Tibial nerve (tissue), 4 donors: ENCODE measurements around the gene LRRC57. TPM values are rescaled to one million over a fixed set of nuclear protein-coding genes. Genes with fewer than 3 reads are reported as not detected.
"Not testable (repeated sequence)": the region's sequence is repeated elsewhere in the genome, so short reads cannot be mapped to it uniquely, and the experiment has no call there.

Source experiments
- DNase-seq, 2 donors: peaks; one replicate each; pipeline ENCODE4 v3.0.0-alpha.2; 2019; ENCODE audit warnings: low spot score in 2 of 2
- H3K27ac ChIP-seq, 4 donors: fragments of 200-600 bp; sonication (generic) in 3 of 4; one replicate each; pipeline ENCODE4 v1.5.1; 2017 to 2019; ENCODE audit warnings: mild to moderate bottlenecking in 1 of 4
- H3K27me3 ChIP-seq, 2 donors: fragments of 200-600 bp; sonication (generic) in 1 of 2; one replicate each; pipeline versions ENCODE4 v1.5.1 to v1.6.0; 2017 to 2019
- H3K36me3 ChIP-seq, 3 donors: fragments of 200-600 bp; sonication (generic); one replicate each; pipeline ENCODE4 v1.5.1; 2018 to 2019
- H3K4me1 ChIP-seq, 4 donors: fragments of 200-600 bp; sonication (generic) in 3 of 4; one replicate each; pipeline ENCODE4 v1.5.1; 2017 to 2019
- H3K4me3 ChIP-seq, 4 donors: fragments of 200-600 bp; sonication (generic) in 3 of 4; one replicate each; pipeline ENCODE4 v1.5.1; 2017 to 2019; ENCODE audit warnings: mild to moderate bottlenecking in 1 of 4, moderate library complexity in 1 of 4
- H3K9me3 ChIP-seq, 4 donors: fragments of 200-600 bp; sonication (generic) in 3 of 4; one replicate each; pipeline ENCODE4 v1.5.1; 2017 to 2019
- CTCF ChIP-seq, 5 experiments: fragments of 200-600 bp in 3 of 5; fragments of 450-650 bp in 2 of 5; sonication (generic) in 3 of 5; IDR thresholded peaks; one replicate each; pipeline ENCODE4 v1.5.1; 2016 to 2019; ENCODE audit warnings: antibody characterized with exemption in 5 of 5, mild to moderate bottlenecking in 3 of 5, moderate library complexity in 2 of 5
- EP300 ChIP-seq, 2 donors: sonication (generic); formaldehyde crosslinking; IDR thresholded peaks; one replicate each; pipeline ENCODE4 v1.6.1; 2017; ENCODE audit warnings: antibody characterized with exemption in 2 of 2, mild to moderate bottlenecking in 1 of 2
- POLR2A ChIP-seq, 2 donors: fragments of 450-650 bp; IDR thresholded peaks; one replicate each; pipeline ENCODE4 v1.6.1; 2017; ENCODE audit warnings: antibody characterized with exemption in 2 of 2, mild to moderate bottlenecking in 2 of 2, moderate library complexity in 2 of 2
- WGBS, 2 donors: methylation state at CpG; one replicate each; pipeline ENCODE4 v1.1.5; 2018; 5-methylcytosine and 5-hydroxymethylcytosine counted together
- total RNA-seq, 4 donors: library from RNA; depleted of rRNA; stranded (reverse); fragments of >200 nt; gene quantifications; one replicate each; pipeline ENCODE4 v1.1.0, GENCODE V29; 2016

The LRRC57 gene
- total RNA-seq, 4 donors from 2014 or later, result 16.1 to 29.5 (median 21.6) TPM

DNA sequence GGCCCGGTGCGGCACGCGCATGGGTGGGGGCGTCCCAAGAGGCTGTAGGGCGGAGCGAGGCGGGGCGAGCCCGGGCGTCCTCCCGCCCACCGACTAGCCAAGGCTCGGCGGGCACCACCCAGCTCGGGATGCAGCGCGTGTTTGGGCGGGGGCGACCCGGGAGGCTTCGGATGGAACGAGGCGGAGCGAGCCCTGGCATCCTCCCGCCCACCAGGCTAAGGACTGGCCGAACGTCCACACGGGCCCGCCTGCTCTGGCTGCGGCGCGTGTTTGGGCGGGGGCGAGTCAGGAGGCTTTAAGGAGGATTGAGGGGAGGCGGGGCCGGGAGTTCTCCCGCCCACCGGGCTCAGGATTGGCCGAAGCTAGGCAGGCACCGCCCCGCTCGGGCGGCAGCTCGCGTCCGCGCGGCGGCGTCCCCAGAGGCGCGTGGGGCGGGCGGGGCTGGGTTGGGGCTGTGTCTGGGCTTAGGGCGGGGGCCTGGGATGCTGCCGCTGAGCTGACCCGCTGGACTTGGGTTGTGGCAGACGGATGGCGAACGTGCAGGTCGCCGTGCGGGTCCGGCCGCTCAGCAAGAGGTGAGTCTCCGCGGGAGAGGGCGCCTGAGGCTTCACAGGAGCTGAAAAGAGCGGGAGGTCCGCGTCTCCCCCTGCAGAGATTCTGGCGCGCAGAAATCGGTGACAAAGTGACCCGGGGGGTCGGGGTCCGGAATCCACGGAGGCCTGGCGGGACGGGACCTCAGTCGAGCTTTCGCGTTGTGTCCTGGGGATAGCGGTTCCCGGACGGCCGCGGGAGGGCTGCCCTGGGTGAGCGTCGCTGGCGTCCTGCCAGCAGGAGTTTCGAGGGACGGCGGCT, 26.8 kb upstream of the LRRC57 start, which contains the start of gene STARD9:
Gene STARD9 (plus strand): TSS at position 419 of the 852 bp plus-strand sequence. CDS start 110 bp downstream, at position 529.
- DNase-seq, result peak; percentile 96
- Histone ChIP-seq H3K4me3 (peak within 1 kb of the TSS; percentile 79 to 98 (median 90)), H3K4me1 (peaks cover 0 to 50% (median 16%) of the 10 kb centered on the region in 4 donors), H3K27ac (peak within 1 kb of the TSS; percentile 89 to 97 (median 94)), H3K36me3 (peaks cover 0 to under 1% (median 0%) of the 10 kb centered on the region in 3 donors), H3K9me3 (no peaks in the 10 kb centered on the region), H3K27me3 (no peaks in the 10 kb centered on the region)
- peak; percentile 44 to 86 for TF ChIP-seq POLR2A (IDR thresholded peaks at IDR 0.05)
- peak in 2 of 5 experiments; percentile 8 to 33 for TF ChIP-seq CTCF (IDR thresholded peaks at IDR 0.05)
- peak; percentile 90 to 93 for TF ChIP-seq EP300 (IDR thresholded peaks at IDR 0.05)
- WGBS, 2 donors, result 0 to 1% methylated on average over 39 to 61 of the region's 95 CpGs

DNA sequence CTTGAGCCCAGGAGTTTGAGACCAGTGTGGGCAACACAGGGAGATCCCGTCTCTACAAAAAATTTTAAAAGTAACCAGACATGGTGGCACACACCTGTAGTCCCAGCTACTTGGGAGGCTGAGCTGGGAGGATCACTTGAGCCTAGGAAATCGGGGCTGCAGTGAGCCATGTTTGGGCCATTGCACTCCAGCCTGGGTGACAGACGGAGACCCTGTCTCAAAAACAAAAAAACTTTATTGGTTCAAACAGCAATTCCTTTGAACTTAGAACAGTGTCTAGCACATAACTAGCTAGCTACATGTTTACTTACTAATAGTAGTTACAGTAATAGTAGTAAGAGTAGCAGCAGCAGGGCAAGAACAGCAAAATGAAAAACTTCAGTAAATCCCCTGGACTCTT, 10.1 kb upstream of the LRRC57 start:
- H3K36me3 ChIP-seq, result peaks cover 0 to 54% (median 0%) of the 10 kb centered on the region in 3 donors
- TF ChIP-seq POLR2A (IDR thresholded peaks at IDR 0.05) (no peak), CTCF (IDR thresholded peaks at IDR 0.05) (no peak), EP300 (IDR thresholded peaks at IDR 0.05) (no peak)
- 95 to 97% methylated on average over 3 of the region's 3 CpGs for WGBS, 2 donors

DNA sequence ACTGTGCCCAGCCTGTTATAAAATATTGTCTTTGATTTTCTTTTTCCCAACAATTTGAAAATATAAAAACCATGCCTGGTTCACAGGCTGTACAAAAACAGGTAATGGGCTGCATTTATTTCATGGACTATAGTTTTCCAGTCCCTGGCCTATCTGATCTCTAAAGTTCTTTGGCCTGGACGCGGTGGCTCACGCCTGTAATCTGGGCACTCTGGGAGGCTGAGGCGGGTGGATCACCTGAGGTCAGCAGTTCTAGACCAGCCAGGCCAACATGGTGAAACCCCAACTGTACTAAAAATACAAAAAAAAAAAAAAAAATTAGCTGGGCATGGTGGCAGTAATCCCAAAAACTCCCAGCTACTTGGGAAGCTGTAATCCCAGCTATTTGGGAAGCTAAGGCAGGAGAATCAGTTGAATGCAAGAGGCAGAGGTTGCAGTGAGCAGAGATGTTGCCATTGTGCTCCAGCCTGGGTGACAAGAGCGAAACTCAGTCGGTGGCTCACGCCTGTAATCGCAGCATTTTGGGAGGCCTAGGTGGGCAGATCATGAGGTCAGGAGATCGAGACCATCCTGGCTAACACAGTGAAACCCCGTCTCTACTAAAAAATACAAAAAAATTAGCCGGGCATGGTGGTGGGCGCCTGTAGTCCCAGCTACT, 8.1 kb upstream of the LRRC57 start:
- H3K36me3 ChIP-seq, result peaks cover 0 to 34% (median 0%) of the 10 kb centered on the region in 3 donors
- H3K4me3 ChIP-seq, result not testable (repeated sequence)
- 91 to 93% methylated on average over 12 of the region's 12 CpGs for WGBS, 2 donors

More for the DNA sequence above, 10.1 kb upstream of the LRRC57 start:
- H3K4me1 ChIP-seq, result no peaks in the 10 kb centered on the region
- H3K9me3 ChIP-seq, result no peaks in the 10 kb centered on the region
- H3K27me3 ChIP-seq, result no peaks in the 10 kb centered on the region
- H3K27ac ChIP-seq, result no peak overlapping the region
- DNase-seq, result no peak
- no peak overlapping the region for H3K4me3 ChIP-seq

GRCh38 chr15:42553554-42553953, 5.0 kb upstream of the LRRC57 start:
- Histone ChIP-seq H3K27ac (peak overlapping the region in 1 of 4 donors; percentile 17), H3K4me3 (no peak overlapping the region), H3K4me1 (peaks cover 0 to 9% (median 7%) of the 10 kb centered on the region in 4 donors), H3K9me3 (no peaks in the 10 kb centered on the region), H3K27me3 (no peaks in the 10 kb centered on the region), H3K36me3 (peaks cover 0 to 4% (median 0%) of the 10 kb centered on the region in 3 donors)
- WGBS, 2 donors, result 95 to 100% methylated on average over 1 of the region's 1 CpG
- no peak for DNase-seq
- no peak for TF ChIP-seq CTCF (IDR thresholded peaks at IDR 0.05)
- no peak for TF ChIP-seq POLR2A (IDR thresholded peaks at IDR 0.05)
- no peak for TF ChIP-seq EP300 (IDR thresholded peaks at IDR 0.05)

More for the DNA sequence above, 8.1 kb upstream of the LRRC57 start:
- H3K9me3 ChIP-seq, H3K4me1 ChIP-seq, H3K27ac ChIP-seq, DNase-seq, H3K27me3 ChIP-seq: not testable (repeated sequence)

DNA sequence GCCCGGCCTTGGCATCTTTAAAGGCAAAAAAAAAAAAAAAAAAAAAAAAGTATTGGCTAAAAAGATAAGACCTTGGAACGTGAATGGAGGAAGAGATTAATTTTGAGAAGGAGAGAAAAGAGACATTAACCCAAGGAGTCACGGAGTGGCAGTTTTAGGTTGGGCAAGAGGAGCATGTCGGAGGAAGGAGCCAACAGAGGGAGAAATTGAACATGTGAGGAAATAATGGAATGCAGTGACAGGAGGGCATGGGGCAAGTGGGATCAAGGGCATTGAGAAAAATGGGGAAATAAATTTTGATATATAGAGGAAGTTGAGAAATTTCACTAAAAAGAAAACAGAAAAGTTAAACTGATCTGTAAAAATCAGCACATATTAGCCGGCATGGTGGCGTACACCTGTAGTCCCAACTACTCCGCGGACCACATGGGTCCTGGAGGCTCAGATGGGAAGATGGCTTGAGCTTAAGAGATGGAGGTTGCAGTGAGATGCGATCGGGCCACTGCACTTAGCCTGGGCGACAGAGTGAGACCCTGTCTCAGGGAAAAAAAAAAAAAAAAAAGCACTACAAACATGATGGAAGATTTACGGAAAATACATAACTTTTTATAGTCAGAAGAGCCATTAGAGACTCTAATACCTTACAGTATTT, 1.3 kb upstream of the LRRC57 start:
- 68 to 69% methylated on average over 12 of the region's 12 CpGs for WGBS, 2 donors
- TF ChIP-seq EP300 (IDR thresholded peaks at IDR 0.05) (no peak), POLR2A (IDR thresholded peaks at IDR 0.05) (no peak), CTCF (IDR thresholded peaks at IDR 0.05) (no peak)
- Histone ChIP-seq H3K4me1 (peaks cover 0 to 38% (median 22%) of the 10 kb centered on the region in 4 donors), H3K27me3 (no peaks in the 10 kb centered on the region), H3K4me3 (peak overlapping the region in 3 of 4 donors; percentile 75 to 96 (median 96)), H3K27ac (peak overlapping the region in 2 of 4 donors; percentile 94 to 98), H3K9me3 (no peaks in the 10 kb centered on the region), H3K36me3 (peaks cover 0 to 11% (median 0%) of the 10 kb centered on the region in 3 donors)
- no peak for DNase-seq
